Pancreas (tissue), 10 donors: ENCODE data around the gene SAYSD1. TPM values are rescaled to one million over a fixed set of nuclear protein-coding genes. Genes with fewer than 3 reads are reported as not detected.

Experiments used
- ATAC-seq, 4 donors: fragments of 200-7000 bp; cut with Tn5 transposase; one replicate each; pipeline versions ENCODE4 v1.8.0 to v1.9.1; 2020; ENCODE audit warnings: mild to moderate bottlenecking in 4 of 4, moderate library complexity in 4 of 4
- DNase-seq, 6 donors: peaks; one replicate each; pipeline ENCODE4 v3.0.0-alpha.2; 2020
- FAIRE-seq: peaks from 2 replicates; lab custom pipeline; 2012; peaks lifted over from hg19 to GRCh38; lab: Jason Lieb, UNC
- H3K27ac ChIP-seq, 4 donors: fragments of 200-600 bp; sonication (generic); 1 replicate in 3 of 4; 2 replicates in 1 of 4; pipeline versions ENCODE4 v1.5.0 to v1.8.0; 2020
- H3K27me3 ChIP-seq, 4 donors: fragments of 200-600 bp; one replicate each; pipeline ENCODE4 v1.8.0; 2021
- H3K36me3 ChIP-seq, 3 donors: fragments of 200-600 bp; sonication (generic) in 1 of 3; one replicate each; pipeline versions ENCODE4 v1.5.0 to v1.8.0; 2020 to 2021
- H3K4me1 ChIP-seq, 3 donors: fragments of 200-600 bp; one replicate each; pipeline ENCODE4 v1.8.0; 2021
- H3K4me3 ChIP-seq, 4 donors: fragments of 200-600 bp; sonication (generic) in 2 of 4; one replicate each; pipeline versions ENCODE4 v1.5.0 to v1.8.0; 2020 to 2021
- H3K9me3 ChIP-seq, 4 donors: fragments of 200-600 bp; one replicate each; pipeline ENCODE4 v1.8.0; 2021
- CTCF ChIP-seq, 4 donors: fragments of 200-600 bp; sonication (generic) in 3 of 4; IDR thresholded peaks; one replicate each; pipeline versions ENCODE4 v1.5.0 to v1.8.0; 2021; ENCODE audit warnings: antibody characterized with exemption in 4 of 4
- WGBS, 2 donors: extraction: QIAGEN DNeasy Blood & Tissue Kit; methylation state at CpG; one replicate each; pipeline ENCODE4 v1.1.7; 2013; 5-methylcytosine and 5-hydroxymethylcytosine counted together
- intact Hi-C, 3 donors: fragments of 100-400 bp; cut with DNase I; formaldehyde crosslinking; loops; one replicate each; pipeline versions ENCODE4 v1.11.1 to v1.14.2; 2022
- polyA plus RNA-seq, 2 donors: library from polyadenylated mRNA; stranded (reverse); fragments of 200-250 nt; gene quantifications; one replicate each; pipeline ENCODE4 v1.2.3, GENCODE V29; 2013
- total RNA-seq, 6 donors: library from RNA; stranded (reverse); fragmentation: NEBNext Ultra II Directional in 4 of 6; extraction: Animal tissue kit (Norgen Biotek cat#: 25700) in 4 of 6; gene quantifications; one replicate each; pipeline versions ENCODE4 v1.2.1 to v1.2.4, GENCODE V29; 2021 to 2023
- donor health status: healthy with polysubstance abuse.
- donor health status: DM: no; HTN: no; CAD: no; lungs with moderate emphysema.
- donor health status: DM: no; HTN: no; CAD: no.
- donor health status: control.
- donor health status: control.
- donor health status: Bipolar disorder and iron deficiency.
- donor health status: DM: yes; HTN: yes; CAD: no.
- donor health status: DM: no; HTN: no; CAD: no.
- donor health status: DM: no; HTN: no; CAD: no.
- donor health status: DM: yes; HTN: yes; CAD: no.

SAYSD1 gene
- total and polyA plus RNA-seq, 8 donors: 5.8 to 12.4 (median 8.7) TPM

- Histone ChIP-seq H3K27me3 (no peaks in the 10 kb centered on the region), H3K4me3 (no peak overlapping the region), H3K4me1 (no peaks in the 10 kb centered on the region), H3K9me3 (no peaks in the 10 kb centered on the region), H3K36me3 (no peaks in the 10 kb centered on the region), H3K27ac (no peak overlapping the region)
- ATAC-seq: no peak
- WGBS, 2 donors: 77 to 84% methylated on average over 6 to 7 of the region's 7 CpGs
- no peak for DNase-seq
- no peak for TF ChIP-seq CTCF (IDR thresholded peaks at IDR 0.05)
- intact Hi-C loops: no loop called here
- FAIRE-seq: no peak
These were observed 30.5 kb downstream of the SAYSD1 start for GRCh38 chr6:39084506-39084905.

DNA sequence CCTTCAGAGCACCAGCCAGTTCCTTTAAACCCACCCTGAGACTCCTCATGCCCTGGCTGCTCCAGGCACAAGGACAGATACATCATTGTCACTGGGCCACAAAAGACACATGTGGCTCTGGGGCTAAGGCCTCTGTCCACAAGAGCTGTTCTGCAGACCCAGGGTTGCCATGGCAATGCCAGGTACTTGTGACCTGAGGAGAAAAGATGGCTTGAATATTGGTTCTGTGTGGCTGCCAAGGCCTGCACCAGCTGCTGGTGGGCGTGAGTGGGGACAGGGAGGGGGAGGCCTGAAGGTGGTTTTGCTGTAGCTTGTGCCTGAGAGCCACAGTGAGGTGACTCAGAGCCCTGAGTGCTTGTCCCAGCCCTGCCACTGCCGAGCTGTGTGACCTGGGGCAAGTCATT, 31.8 kb downstream of the SAYSD1 start:
- intact Hi-C loops: no loop called here
- Histone ChIP-seq H3K9me3 (no peaks in the 10 kb centered on the region), H3K27me3 (no peaks in the 10 kb centered on the region), H3K4me1 (no peaks in the 10 kb centered on the region), H3K27ac (no peak overlapping the region), H3K4me3 (no peak overlapping the region), H3K36me3 (no peaks in the 10 kb centered on the region)
- WGBS, 2 donors: 64 to 76% methylated on average over 2 of the region's 2 CpGs
- FAIRE-seq: no peak
- ATAC-seq: peak in 2 of 4 donors; percentile 26 to 61
- no peak for TF ChIP-seq CTCF (IDR thresholded peaks at IDR 0.05)
- DNase-seq: no peak

- H3K4me1 ChIP-seq: no peaks in the 10 kb centered on the region
- TF ChIP-seq CTCF (IDR thresholded peaks at IDR 0.05): no peak
- H3K36me3 ChIP-seq: no peaks in the 10 kb centered on the region
- no peaks in the 10 kb centered on the region for H3K9me3 ChIP-seq
- WGBS, 2 donors: 89% methylated on average over 8 of the region's 8 CpGs
- intact Hi-C loops: no loop called here
- H3K4me3 ChIP-seq: no peak overlapping the region
- FAIRE-seq: no peak
- H3K27me3 ChIP-seq: no peaks in the 10 kb centered on the region
- no peak overlapping the region for H3K27ac ChIP-seq
- ATAC-seq: no peak
- DNase-seq: peak in 1 of 6 donors; percentile 41
These were observed 32.7 kb downstream of the SAYSD1 start for GRCh38 chr6:39082310-39082709.

- FAIRE-seq: no peak
- DNase-seq: peak in 1 of 6 donors; percentile 39
- H3K9me3 ChIP-seq: no peaks in the 10 kb centered on the region
- intact Hi-C loops: no loop called here
- no peak overlapping the region for H3K27ac ChIP-seq
- H3K4me3 ChIP-seq: no peak overlapping the region
- no peaks in the 10 kb centered on the region for H3K36me3 ChIP-seq
- WGBS, 2 donors: 92 to 93% methylated on average over 5 of the region's 5 CpGs
- ATAC-seq: no peak
- TF ChIP-seq CTCF (IDR thresholded peaks at IDR 0.05): no peak
- H3K4me1 ChIP-seq: no peaks in the 10 kb centered on the region
- H3K27me3 ChIP-seq: no peaks in the 10 kb centered on the region
These were observed 34.6 kb downstream of the SAYSD1 start for GRCh38 chr6:39080246-39080875.
